HepG2 (cell line): ENCODE data around the gene ADCYAP1. TPM values are rescaled to one million over a fixed set of nuclear protein-coding genes. Genes with fewer than 3 reads are reported as not detected.
A peak's percentile ranks its signal among the peaks of the same experiment; 100 is the strongest.

ENCODE experiments used
- ATAC-seq: fragments of 200-7000 bp; cut with Tn5 transposase; 3 replicates; pipeline ENCODE4 v1.9.1; 2020; ENCODE audit warnings: mild to moderate bottlenecking, moderate library complexity
- BruUV-seq: library from RNA; stranded (reverse); fragments of 400-500 nt; replicated peaks from 2 replicates; lab custom pipeline; 2021; lab: Mats Ljungman, UMichigan
- CTCF ChIA-PET: fragments of 300-600 bp; formaldehyde crosslinking; extraction: SDS; loops from one replicate; lab custom pipeline; 2021; ENCODE audit warnings: low total read pairs, inconsistent platforms, low intra/inter-chr PET ratio; lab: Yijun Ruan, JAX
- POLR2A ChIA-PET: fragments of 350-600 bp; sonication (Branson Sonifier 250); formaldehyde crosslinking; loops from one replicate; lab custom pipeline; 2020; ENCODE audit warnings: antibody characterized with exemption, inconsistent platforms; lab: Yijun Ruan, JAX
- DNase-seq: peaks from one replicate; pipeline ENCODE4 v3.0.0-alpha.2; 2015; ENCODE audit warnings: low spot score
- FAIRE-seq: peaks from 3 replicates; lab custom pipeline; 2011; peaks lifted over from hg19 to GRCh38; lab: Jason Lieb, UNC
- H2AFZ ChIP-seq: one replicate; pipeline ENCODE4 v1.6.1; 2011; ENCODE audit warnings: low read length, inconsistent platforms
- H3K27ac ChIP-seq: fragments of 300-600 bp; 3 replicates; pipeline ENCODE4 v1.8.0; 2011; ENCODE audit warnings: mixed run types, mild to moderate bottlenecking, mixed read lengths, low read length, inconsistent platforms; ENCODE audit not compliant: insufficient read depth; ENCODE audit errors: extremely low read length
- H3K27me3 ChIP-seq, 2 experiments: fragments of 200-600 bp in 1 of 2; 2 replicates in 1 of 2; 3 replicates in 1 of 2; pipeline versions ENCODE4 v1.6.0 to v1.8.0; 2011; ENCODE audit warnings: low read length in 2 of 2, mild to moderate bottlenecking in 2 of 2, moderate library complexity in 2 of 2, inconsistent platforms in 1 of 2; ENCODE audit not compliant: insufficient read depth in 2 of 2, control insufficient read depth in 1 of 2
- H3K36me3 ChIP-seq, 2 experiments: fragments of 200-600 bp in 1 of 2; replicated peaks in 1 of 2; 2 replicates in 1 of 2; 3 replicates in 1 of 2; pipeline versions ENCODE4 v1.5.1 to v1.8.0; 2011; ENCODE audit warnings: low read length in 2 of 2, inconsistent platforms in 1 of 2; ENCODE audit not compliant: insufficient read depth in 2 of 2, control insufficient read depth in 1 of 2
- H3K4me1 ChIP-seq: 2 replicates; pipeline ENCODE4 v1.5.1; 2012; ENCODE audit warnings: low read length, inconsistent platforms; ENCODE audit not compliant: insufficient read depth
- H3K4me2 ChIP-seq: 2 replicates; pipeline ENCODE4 v1.6.0; 2011; ENCODE audit warnings: low read depth, low read length, inconsistent platforms
- H3K4me3 ChIP-seq, 3 experiments: fragments of 200-600 bp in 1 of 3; sonication (generic), shearing (Covaris generic) in 1 of 3; replicated peaks in 1 of 3; 2 replicates each; pipeline ENCODE4 v1.5.1; 2011 to 2016; ENCODE audit warnings: low read length in 3 of 3, inconsistent platforms in 2 of 3, low read depth in 2 of 3, mild to moderate bottlenecking in 2 of 3, control low read depth in 1 of 3, mixed read lengths in 1 of 3; ENCODE audit not compliant: insufficient read depth in 1 of 3
- H3K79me2 ChIP-seq: one replicate; pipeline ENCODE4 v1.6.1; 2011; ENCODE audit warnings: low read length, inconsistent platforms; ENCODE audit not compliant: insufficient read depth
- H3K9ac ChIP-seq: 2 replicates; pipeline ENCODE4 v1.6.0; 2011; ENCODE audit warnings: mild to moderate bottlenecking, low read depth, low read length, inconsistent platforms; ENCODE audit not compliant: insufficient read depth
- H3K9me3 ChIP-seq: 2 replicates; pipeline ENCODE4 v1.5.1; 2012; ENCODE audit warnings: mild to moderate bottlenecking, low read length
- H4K20me1 ChIP-seq: 2 replicates; pipeline ENCODE4 v1.6.0; 2011; ENCODE audit warnings: inconsistent platforms, mild to moderate bottlenecking, low read length, moderate library complexity; ENCODE audit not compliant: insufficient read depth
- ATF3 ChIP-seq: sonication (generic); formaldehyde crosslinking; IDR thresholded peaks from 2 replicates; pipeline ENCODE4 v1.4.0; 2020; ENCODE audit warnings: missing genetic modification reagents
- BHLHE40 ChIP-seq: IDR thresholded peaks from 2 replicates; pipeline ENCODE4 v1.6.1; 2011; ENCODE audit warnings: low read length, improper control_type of control experiment
- CEBPG ChIP-seq: IDR thresholded peaks from 2 replicates; pipeline ENCODE4 v1.6.1; 2016
- EZH2 ChIP-seq: conservative IDR thresholded peaks from 2 replicates; pipeline ENCODE4 v1.6.1; 2012; ENCODE audit warnings: mild to moderate bottlenecking, low read depth, low read length, moderate library complexity
- MAF1 ChIP-seq: sonication (generic); formaldehyde crosslinking; IDR thresholded peaks from 2 replicates; pipeline ENCODE4 v1.5.0; 2020; ENCODE audit warnings: missing genetic modification reagents, borderline replicate concordance
- NFE2L2 ChIP-seq: fragments of 150-350 bp; IDR thresholded peaks from 2 replicates; pipeline ENCODE4 v1.6.1; 2014; ENCODE audit warnings: low read length
- RARA ChIP-seq: IDR thresholded peaks from 2 replicates; pipeline ENCODE4 v1.6.1; 2016; ENCODE audit warnings: missing genetic modification reagents, missing compliant biosample characterization
- RORA ChIP-seq: sonication (generic); formaldehyde crosslinking; IDR thresholded peaks from 2 replicates; pipeline ENCODE4 v1.5.0; 2020; ENCODE audit warnings: mild to moderate bottlenecking, missing genetic modification reagents, moderate library complexity
- ZBTB25 ChIP-seq: IDR thresholded peaks from 2 replicates; pipeline ENCODE4 v1.6.1; 2018; ENCODE audit warnings: missing genetic modification reagents
- ZMAT3 ChIP-seq: sonication (generic); formaldehyde crosslinking; conservative IDR thresholded peaks from 2 replicates; pipeline ENCODE4 v1.7.0; 2021; ENCODE audit warnings: missing genetic modification reagents
- ZNF296 ChIP-seq: sonication (generic); formaldehyde crosslinking; conservative IDR thresholded peaks from 2 replicates; pipeline ENCODE4 v1.5.0; 2020; ENCODE audit warnings: mild to moderate bottlenecking, missing genetic modification reagents
- ZNF326 ChIP-seq: sonication (generic); formaldehyde crosslinking; IDR thresholded peaks from 2 replicates; pipeline ENCODE4 v1.4.0; 2020; ENCODE audit warnings: missing genetic modification reagents, borderline replicate concordance
- ZNF446 ChIP-seq: sonication (generic); formaldehyde crosslinking; IDR thresholded peaks from 2 replicates; pipeline ENCODE4 v1.5.0; 2020; ENCODE audit warnings: mild to moderate bottlenecking, missing genetic modification reagents
- ZNF510 ChIP-seq: sonication (generic); formaldehyde crosslinking; IDR thresholded peaks from 2 replicates; pipeline ENCODE4 v1.4.0; 2020; ENCODE audit warnings: low read depth, mild to moderate bottlenecking, missing genetic modification reagents
- ZNF619 ChIP-seq: sonication (generic); formaldehyde crosslinking; IDR thresholded peaks from 2 replicates; pipeline ENCODE4 v1.4.0; 2020; ENCODE audit warnings: mild to moderate bottlenecking, missing genetic modification reagents
- ZNF781 ChIP-seq: sonication (generic); formaldehyde crosslinking; IDR thresholded peaks from 2 replicates; pipeline ENCODE4 v1.5.1; 2020; ENCODE audit warnings: borderline replicate concordance, mild to moderate bottlenecking, missing genetic modification reagents; ENCODE audit errors: not compliant biosample characterization
- ZNF792 ChIP-seq: IDR thresholded peaks from 2 replicates; pipeline ENCODE4 v1.6.1; 2016
- ZNF879 ChIP-seq: sonication (generic); formaldehyde crosslinking; IDR thresholded peaks from 2 replicates; pipeline ENCODE4 v1.8.1; 2023; ENCODE audit warnings: missing genetic modification reagents
- ZSCAN9 ChIP-seq: IDR thresholded peaks from 2 replicates; pipeline ENCODE4 v1.6.1; 2016; ENCODE audit warnings: borderline replicate concordance
- WGBS: methylation state at CpG from one replicate; pipeline ENCODE4 v1.1.6; 2017; ENCODE audit warnings: low lambda C conversion rate; 5-methylcytosine and 5-hydroxymethylcytosine counted together
- in situ Hi-C: cut with HindIII; loops from 2 replicates; pipeline ENCODE4 v1.10.0; 2017; ENCODE audit warnings: low pct_unique_long_range_greater_than_20kb; ENCODE audit not compliant: extremely low pct_ligation_motif_present
- intact Hi-C: fragments of 100-400 bp; cut with micrococcal nuclease; formaldehyde crosslinking; loops from one replicate; pipeline ENCODE4 v1.10.0; 2022; ENCODE audit not compliant: unreplicated experiment
- polyA plus RNA-seq, 8 experiments: library from polyadenylated mRNA; depleted of rRNA in 3 of 8; stranded (reverse) in 7 of 8; unstranded in 1 of 8; fragments of >200 nt; fragmentation: Illumina TruSeq in 4 of 8; extraction: Trizol in 4 of 8; gene quantifications; 2 replicates each; pipeline versions ENCODE4 v1.2.1 to v1.2.3, GENCODE V29; 2011 to 2016; ENCODE audit warnings: low read depth in 4 of 8, missing spikeins in 1 of 8, mixed read lengths in 1 of 8; ENCODE audit not compliant: insufficient read depth in 1 of 8
- total RNA-seq, 5 experiments: library from RNA; depleted of rRNA; stranded (reverse); fragments of >200 nt; fragmentation: Illumina TruSeq; extraction: Trizol; gene quantifications; 2 replicates each; pipeline ENCODE4 v1.2.3, GENCODE V29; 2016; ENCODE audit warnings: low read depth in 1 of 5
- TF ChIP-seq, protein P1 (sequence below): sonication (generic); formaldehyde crosslinking; IDR thresholded peaks from 2 replicates; pipeline ENCODE4 v1.8.1; 2023; ENCODE audit warnings: mild to moderate bottlenecking, moderate library complexity, missing genetic modification reagents
- TF ChIP-seq, protein P2 (sequence below): sonication (generic); formaldehyde crosslinking; IDR thresholded peaks from 2 replicates; pipeline ENCODE4 v1.5.0; 2020; ENCODE audit warnings: mild to moderate bottlenecking, missing genetic modification reagents, borderline replicate concordance
- TF ChIP-seq, protein P3 (sequence below): IDR thresholded peaks from 2 replicates; pipeline ENCODE4 v1.6.1; 2016; ENCODE audit warnings: missing compliant biosample characterization, missing genetic modification reagents, borderline replicate concordance

The ADCYAP1 gene
- total and polyA plus RNA-seq, 2 of the 13 experiments (the other 11 are each of a cell fraction or from before 2014, with no cell fraction given): not detected

GRCh38 chr18:903701-904100 lies 970 bp upstream of the ADCYAP1 start:
- Histone ChIP-seq H3K9me3 (no peaks in the 10 kb centered on the region), H3K9ac (no peak overlapping the region), H4K20me1 (no peaks in the 10 kb centered on the region), H3K36me3 (no peaks in the 10 kb centered on the region), H3K4me3 (no peak overlapping the region), H3K27ac (no peak overlapping the region), H2AFZ (no peak overlapping the region), H3K27me3 (peaks cover 2 to 44% of the 10 kb centered on the region in 2 experiments; a peak in 4 of 5 replicates), H3K4me2 (no peak overlapping the region), H3K4me1 (no peaks in the 10 kb centered on the region), H3K79me2 (no peaks in the 10 kb centered on the region)
- no peak for DNase-seq
- ChIA-PET CTCF (interaction anchor here (2.0 kb wide), 1 partner anchor 58 kb away, joined by 9 read pairs; no protein-coding TSS in a partner anchor), POLR2A (no interaction called here)
- in situ Hi-C loops (no loop called here), intact Hi-C loops (no loop called here)
- BruUV-seq: no TSS peak
- ATAC-seq: 0 out of 3 replicates have a peak, but pooled peaks have one; percentile 45
- no peak for FAIRE-seq
- 17% methylated on average over 11 of the region's 11 CpGs for WGBS
- TF ChIP-seq BHLHE40 (no peak), EZH2 (no peak), NFE2L2 (no peak), MAF1 (CRISPR knock-in tag) (no peak), ZSCAN9 (CRISPR knock-in tag) (peak; percentile 69; the same call in 1 of the 2 replicates), ZMAT3 (CRISPR knock-in tag) (no peak), ZNF446 (0 out of 2 replicates have a peak, but pooled peaks have one; percentile 26), ZNF326 (CRISPR knock-in tag) (no peak), ZNF781 (peak; percentile 49), ZNF792 (CRISPR knock-in tag) (0 out of 2 replicates have a peak, but pooled peaks have one; percentile 49), ZBTB25 (CRISPR knock-in tag) (no peak), RORA (CRISPR knock-in tag) (no peak), ATF3 (CRISPR knock-in tag) (no peak), ZNF879 (CRISPR knock-in tag) (no peak), CEBPG (CRISPR knock-in tag) (no peak), ZNF619 (CRISPR knock-in tag) (no peak), ZNF296 (CRISPR knock-in tag) (no peak), ZNF510 (CRISPR knock-in tag) (no peak), RARA (CRISPR knock-in tag) (0 out of 2 replicates have a peak, but pooled peaks have one; percentile 12)
- TF ChIP-seq, protein P1, sequence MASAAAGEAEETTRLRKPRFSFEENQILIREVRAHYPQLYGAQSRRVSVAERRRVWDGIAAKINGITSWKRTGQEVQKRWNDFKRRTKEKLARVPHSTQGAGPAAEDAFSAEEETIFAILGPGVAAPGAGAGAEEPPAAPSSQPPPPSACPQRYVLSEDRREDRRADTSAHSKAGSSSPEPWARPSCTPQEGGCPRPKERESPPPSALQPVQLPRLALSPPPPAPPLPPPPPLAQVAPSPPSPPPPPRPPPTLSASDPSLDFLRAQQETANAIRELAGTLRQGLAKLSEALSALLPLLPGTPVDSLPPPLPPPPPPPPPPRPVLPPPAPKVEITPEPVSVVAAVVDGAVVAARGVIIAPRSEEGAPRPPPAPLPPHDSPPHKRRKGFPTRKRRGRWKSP (CRISPR knock-in tag): no peak
- TF ChIP-seq, protein P2, sequence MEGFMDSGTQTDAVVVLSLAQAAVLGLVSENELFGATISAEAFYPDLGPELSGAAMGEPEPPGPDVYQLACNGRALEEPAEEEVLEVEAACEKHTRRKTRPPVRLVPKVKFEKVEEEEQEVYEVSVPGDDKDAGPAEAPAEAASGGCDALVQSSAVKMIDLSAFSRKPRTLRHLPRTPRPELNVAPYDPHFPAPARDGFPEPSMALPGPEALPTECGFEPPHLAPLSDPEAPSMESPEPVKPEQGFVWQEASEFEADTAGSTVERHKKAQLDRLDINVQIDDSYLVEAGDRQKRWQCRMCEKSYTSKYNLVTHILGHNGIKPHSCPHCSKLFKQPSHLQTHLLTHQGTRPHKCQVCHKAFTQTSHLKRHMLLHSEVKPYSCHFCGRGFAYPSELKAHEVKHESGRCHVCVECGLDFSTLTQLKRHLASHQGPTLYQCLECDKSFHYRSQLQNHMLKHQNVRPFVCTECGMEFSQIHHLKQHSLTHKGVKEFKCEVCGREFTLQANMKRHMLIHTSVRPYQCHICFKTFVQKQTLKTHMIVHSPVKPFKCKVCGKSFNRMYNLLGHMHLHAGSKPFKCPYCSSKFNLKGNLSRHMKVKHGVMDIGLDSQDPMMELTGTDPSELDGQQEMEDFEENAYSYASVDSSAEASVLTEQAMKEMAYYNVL (CRISPR knock-in tag): no peak
- TF ChIP-seq, protein P3, sequence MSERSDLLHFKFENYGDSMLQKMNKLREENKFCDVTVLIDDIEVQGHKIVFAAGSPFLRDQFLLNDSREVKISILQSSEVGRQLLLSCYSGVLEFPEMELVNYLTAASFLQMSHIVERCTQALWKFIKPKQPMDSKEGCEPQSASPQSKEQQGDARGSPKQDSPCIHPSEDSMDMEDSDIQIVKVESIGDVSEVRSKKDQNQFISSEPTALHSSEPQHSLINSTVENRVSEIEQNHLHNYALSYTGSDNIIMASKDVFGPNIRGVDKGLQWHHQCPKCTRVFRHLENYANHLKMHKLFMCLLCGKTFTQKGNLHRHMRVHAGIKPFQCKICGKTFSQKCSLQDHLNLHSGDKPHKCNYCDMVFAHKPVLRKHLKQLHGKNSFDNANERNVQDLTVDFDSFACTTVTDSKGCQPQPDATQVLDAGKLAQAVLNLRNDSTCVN (CRISPR knock-in tag): 0 out of 2 replicates have a peak, but pooled peaks have one; percentile 36
